ENCODE measurements around the gene PRR33.

DNA sequence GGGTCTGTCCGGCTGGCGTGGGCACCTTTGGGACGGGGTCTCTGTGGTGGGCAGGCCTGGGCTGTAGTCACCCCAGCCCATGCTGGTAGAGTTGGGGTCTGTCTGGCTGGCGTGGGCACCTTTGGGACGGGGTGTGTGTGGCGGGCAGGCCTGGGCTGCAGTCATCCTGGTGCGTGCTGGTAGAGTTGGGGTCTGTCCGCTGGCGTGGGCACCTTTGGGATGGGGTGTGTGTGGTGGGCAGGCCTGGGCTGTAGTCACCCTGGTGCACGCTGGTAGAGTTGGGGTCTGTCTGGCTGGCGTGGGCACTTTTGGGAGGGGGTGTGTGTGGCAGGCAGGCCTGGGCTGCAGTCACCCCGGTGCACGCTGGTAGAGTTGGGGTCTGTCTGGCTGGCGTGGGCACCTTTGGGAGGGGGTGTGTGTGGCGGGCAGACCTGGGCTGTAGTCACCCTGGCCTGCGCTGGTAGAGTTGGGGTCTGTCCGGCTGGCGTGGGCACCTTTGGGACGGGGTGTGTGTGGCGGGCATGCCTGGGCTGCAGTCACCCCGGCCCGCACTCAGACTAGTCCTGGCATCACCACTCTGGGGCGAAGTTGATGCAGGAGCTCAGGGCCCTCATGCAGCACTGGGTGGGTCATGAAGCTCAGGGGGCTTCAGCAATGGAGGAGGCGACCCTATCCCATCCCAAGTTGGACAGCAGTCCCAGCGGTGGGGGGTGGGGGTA is 19.3 kb downstream of the PRR33 start:
- TF ChIP-seq, protein P1, sequence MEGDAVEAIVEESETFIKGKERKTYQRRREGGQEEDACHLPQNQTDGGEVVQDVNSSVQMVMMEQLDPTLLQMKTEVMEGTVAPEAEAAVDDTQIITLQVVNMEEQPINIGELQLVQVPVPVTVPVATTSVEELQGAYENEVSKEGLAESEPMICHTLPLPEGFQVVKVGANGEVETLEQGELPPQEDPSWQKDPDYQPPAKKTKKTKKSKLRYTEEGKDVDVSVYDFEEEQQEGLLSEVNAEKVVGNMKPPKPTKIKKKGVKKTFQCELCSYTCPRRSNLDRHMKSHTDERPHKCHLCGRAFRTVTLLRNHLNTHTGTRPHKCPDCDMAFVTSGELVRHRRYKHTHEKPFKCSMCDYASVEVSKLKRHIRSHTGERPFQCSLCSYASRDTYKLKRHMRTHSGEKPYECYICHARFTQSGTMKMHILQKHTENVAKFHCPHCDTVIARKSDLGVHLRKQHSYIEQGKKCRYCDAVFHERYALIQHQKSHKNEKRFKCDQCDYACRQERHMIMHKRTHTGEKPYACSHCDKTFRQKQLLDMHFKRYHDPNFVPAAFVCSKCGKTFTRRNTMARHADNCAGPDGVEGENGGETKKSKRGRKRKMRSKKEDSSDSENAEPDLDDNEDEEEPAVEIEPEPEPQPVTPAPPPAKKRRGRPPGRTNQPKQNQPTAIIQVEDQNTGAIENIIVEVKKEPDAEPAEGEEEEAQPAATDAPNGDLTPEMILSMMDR (conservative IDR thresholded peaks at IDR 0.05; ENCODE audit: low read length) = no peak
- TF ChIP-seq EZH2phosphoT487 (IDR thresholded peaks at IDR 0.05; ENCODE audit: borderline replicate concordance) = no peak
